ENCODE measurements around the gene MRTFA.
A peak's percentile ranks its signal among the peaks of the same experiment; 100 is the strongest.
"Not testable (repeated sequence)": the region's sequence is repeated elsewhere in the genome, so short reads cannot be mapped to it uniquely, and the experiment has no call there.

The MRTFA gene

DNA sequence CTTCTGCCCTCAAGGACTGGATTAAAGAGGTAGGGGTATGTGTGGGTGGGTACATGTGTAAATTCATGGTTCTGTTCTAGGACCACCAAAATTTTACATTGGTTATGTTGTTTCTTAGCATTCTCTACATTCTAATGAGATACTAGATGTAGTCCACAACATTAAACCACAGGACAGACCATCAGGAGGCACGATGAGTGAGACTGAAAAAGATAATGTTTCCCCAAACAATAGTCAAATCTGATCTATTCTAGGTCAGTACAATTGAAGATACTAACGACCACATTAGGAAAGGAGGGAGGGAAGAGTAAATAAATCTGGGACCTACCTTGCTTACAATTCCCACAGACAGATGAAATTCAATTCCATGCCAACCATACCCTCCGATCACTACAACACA, 42.2 kb downstream of the MRTFA start:
- DNase-seq: no peak

- no peak for DNase-seq
These were observed 42.9 kb downstream of the MRTFA start for GRCh38 chr22:40593460-40594273.

GRCh38 chr22:40592352-40593113, 44.0 kb downstream of the MRTFA start:
- DNase-seq: no peak

DNA sequence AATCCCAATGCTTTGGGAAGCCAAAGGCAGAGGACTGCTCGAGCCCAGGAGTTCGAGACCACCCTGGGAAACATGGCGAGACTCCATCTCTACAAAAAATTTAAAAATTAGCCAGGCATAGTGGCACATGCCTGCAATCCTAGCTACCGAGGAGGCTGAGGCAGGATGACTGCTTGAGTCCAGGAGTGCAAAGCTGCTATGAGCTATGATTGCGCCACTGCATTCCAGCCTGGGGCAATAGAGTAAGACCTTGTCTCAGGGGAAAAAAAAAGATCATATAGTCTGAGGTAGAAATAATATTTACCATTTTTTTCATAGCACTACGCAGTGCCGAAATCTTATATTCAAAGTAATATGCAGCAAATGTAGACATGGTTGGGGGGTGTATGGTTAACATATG, 47.8 kb downstream of the MRTFA start:
- DNase-seq: peak; percentile 58

DNA sequence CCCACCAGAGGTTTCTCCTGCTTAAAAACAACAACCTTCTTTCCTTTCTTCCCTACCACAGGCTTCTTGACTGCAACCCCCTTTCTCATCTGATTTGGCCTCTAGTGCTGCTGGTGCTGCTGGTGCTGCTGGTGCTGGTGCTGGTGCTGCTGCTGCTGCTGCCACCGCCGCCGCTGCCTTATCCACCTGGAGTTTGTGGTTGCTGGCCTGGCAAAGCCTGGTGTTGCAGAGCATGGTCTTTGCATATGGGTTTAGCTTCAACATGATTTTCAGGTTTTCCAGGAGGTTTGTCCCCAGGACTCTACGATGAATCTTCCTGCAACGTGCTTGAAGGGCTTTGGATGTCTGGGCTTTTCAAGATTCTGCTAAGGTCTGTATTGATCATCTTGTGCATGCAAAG, 49.7 kb downstream of the MRTFA start:
- no peak for DNase-seq

DNA sequence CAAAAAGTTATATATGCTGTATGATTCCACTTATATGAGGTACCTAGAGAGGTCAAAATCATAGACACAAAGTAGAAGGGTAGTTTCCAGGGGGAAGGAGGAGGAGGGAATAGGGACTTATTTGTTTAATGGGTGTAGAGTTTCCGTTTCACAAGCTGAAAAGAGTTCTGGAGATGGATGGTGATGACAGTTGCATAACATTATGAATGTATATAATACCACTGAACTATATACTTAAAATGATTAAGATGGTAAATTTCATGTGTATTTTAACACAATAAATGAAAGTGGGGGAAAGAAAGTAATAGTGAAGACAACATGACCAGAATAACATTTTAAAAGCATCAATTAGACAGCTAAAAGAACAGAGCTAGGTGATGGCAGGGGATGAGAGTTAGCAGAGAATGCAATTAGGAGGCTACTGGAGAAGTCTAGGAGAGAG, 51.2 kb downstream of the MRTFA start:
- no peak for DNase-seq

DNA sequence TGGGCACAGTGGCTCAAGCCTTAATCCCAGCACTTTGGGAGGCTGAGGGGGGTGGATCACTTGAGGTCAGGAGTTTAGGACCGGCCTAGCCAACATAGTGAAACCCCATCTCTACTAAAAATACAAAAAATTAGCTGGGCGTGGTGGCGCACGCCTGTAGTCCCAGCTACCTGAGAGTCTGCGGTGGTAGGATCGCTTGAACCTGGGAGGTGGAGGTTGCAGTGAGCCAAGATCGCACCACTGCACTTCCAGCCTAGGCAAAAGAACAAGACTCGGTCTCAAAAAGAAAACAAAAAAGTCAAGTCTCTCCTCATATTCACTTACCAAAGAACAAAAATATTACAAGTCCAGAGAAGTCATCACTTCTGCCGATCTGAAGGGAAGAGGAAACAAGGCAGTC, 51.8 kb downstream of the MRTFA start:
- not testable (repeated sequence) for DNase-seq

DNA sequence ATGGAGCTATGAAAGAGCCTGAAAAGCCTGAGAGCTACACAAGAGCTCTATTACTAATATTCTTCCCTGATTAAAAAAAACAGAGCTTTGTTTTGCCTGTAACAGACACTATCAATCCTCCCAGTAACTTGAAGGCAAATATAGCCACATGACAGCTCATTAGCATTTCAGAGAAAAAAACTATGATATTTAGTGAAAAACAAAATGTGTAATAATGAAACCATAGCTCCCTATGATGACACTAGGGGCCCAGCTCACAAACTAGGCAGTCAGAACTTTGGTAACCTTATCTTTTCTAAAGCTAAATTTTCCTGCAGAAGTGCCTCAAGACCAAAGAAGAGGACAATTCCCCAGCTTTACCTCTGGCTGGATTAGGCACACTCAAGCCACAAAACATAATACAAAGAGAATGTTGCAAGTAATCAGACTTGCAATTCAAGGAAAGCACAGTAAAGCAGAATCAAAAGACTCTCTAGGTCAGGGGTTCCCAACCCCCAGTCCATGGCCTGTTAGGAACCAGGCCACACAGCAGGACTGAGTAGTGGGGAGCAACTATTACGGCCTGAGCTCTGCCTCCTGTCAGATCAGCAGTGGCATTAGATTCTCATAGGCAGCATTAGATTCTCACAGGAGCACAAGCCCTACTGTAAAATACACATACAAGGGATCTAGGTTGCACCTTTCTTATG, 53.3 kb downstream of the MRTFA start:
- no peak for DNase-seq

DNA sequence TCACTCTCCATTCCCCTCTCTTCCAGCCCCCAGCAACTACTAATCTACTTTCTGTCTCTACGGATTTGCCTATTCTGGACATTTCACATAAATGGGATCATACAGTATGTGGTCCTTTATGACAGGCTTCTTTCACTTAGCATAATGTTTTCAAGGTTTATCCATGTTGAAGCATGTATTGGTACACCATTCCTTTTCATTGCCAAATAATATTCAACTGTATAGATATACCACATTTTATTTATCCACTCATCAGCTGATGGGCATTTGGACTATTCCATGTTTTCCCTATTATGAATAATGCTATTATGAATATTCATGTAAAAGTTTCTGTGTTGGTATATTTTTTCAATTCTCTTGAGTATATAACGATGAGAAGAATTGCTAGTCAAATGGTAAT, 54.5 kb downstream of the MRTFA start:
- DNase-seq: no peak

DNA sequence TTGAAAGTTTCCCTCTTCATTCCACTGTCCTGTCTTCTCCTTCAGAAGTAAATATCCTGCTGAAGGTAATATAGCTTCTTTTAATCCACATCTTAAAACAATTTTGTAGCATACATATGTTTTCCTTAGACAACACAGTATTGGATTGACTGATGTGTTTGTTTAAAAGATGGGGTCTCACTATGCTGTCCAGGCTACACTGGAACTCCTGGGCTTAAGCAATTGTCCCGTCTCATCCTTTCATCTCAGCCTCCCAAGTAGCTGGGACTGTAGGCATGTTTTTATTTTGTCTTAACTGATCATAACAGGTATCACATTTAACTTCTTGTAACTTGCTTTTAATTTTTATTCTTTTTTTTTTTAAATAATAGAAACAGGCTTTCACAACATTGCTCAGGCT, 55.9 kb downstream of the MRTFA start:
- DNase-seq: no peak

DNA sequence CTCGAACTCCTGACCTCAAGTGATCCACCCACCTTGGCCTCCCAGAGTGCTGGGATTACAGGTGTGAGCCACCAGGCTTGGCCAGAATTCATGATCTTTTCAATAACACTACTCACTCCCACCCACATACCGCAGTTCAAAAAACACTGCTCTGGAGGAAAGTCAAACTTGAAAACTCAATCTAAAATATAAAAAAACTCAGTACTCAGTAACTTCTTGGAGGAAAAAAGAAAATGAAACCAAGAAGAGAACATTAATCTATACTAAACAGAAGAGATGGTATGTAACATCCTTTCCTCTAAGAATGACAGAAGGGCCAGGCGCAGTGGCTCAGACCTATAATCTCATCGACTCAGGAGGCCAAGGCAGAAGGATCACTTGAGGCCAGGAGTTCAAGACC, 58.3 kb downstream of the MRTFA start:
- DNase-seq: no peak

DNA sequence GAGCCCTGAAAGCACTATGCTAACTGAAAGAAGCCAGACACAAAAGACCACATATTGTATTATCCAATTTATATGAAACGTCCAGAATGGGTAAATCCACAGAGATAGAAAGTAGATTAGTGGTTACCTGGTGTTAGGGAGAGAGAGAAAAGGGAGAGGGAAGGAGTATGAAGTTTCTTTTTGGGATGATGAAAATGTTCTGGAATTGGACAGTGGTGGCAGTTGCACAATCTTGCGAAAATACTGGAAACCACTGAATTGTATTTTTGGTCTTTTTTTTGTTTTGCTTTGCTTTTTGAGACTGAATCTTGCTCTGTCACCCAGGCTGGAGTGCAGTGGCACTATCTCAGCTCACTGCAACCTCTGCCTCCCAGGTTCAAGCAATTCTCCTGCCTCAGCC, 63.5 kb downstream of the MRTFA start:
- DNase-seq: no peak

DNA sequence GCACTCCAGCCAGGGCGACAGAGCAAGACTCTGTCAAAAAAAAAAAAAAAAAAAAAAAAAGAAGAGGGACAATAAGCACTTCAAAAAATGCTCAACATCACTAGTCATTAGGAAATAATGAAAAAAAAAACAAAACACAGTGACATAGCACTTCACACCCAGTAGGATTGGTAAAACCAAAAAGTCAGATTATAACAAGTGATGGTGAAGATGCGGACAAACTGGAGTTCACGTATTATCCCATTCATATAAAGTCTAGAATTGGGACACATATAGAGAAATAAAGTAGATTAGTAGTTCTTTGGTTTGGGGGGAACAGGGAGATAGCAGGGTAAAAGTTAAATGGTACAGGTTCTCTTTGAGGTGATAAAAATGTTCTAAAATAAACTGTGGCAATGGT, 64.6 kb downstream of the MRTFA start:
- DNase-seq: no peak

GRCh38 chr22:40567626-40568328, 68.7 kb downstream of the MRTFA start:
- no peak for DNase-seq

GRCh38 chr22:40567106-40567505, 69.4 kb downstream of the MRTFA start:
- DNase-seq: peak; percentile 28

DNA sequence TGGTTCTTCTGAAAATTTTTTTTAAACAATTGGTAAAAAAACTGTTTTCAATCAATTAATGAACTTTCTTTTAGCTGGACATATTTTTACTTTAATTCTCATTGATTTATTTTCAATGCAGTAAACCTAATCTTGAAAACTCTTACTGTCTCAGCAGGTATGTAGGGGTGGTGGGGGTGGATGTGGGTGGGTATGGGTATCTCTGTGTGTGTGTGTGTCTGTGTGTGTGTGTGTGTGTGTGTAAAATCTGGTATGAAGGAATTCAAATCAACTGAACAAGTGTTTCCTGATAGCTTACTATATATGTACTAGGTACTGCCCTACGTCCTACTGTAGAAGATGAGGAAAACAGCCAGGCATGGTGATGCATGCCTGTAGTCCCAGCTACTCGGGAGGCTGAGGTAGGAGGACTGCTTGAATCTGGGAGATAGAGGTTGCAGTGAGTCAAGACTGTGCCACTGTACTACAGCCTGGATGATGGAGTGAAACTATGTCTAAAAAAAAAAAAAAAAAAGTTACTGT, 75.5 kb downstream of the MRTFA start:
- DNase-seq: no peak

GRCh38 chr22:40560551-40560950, 76.0 kb downstream of the MRTFA start:
- peak; percentile 27 for DNase-seq

DNA sequence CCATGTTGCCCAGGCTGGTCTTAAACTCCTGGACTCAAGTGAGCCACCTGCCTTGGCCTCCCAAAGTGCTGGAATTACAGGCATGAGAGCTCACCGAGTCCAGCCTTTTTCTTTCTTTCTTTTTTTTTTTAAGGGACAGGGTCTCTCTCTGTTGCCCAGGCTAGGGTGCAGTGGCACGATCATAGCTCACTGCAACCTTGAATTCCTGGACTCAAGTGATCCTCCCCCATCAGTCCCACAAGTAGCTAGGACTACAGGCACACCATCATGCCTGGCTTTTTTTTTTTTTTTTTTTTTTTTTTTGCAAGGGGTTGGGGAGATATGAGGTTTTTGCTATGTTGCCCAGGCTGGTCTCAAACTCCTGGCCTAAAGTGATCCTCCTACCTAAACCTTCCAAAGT, 78.5 kb downstream of the MRTFA start:
- DNase-seq: no peak

GRCh38 chr22:40556641-40557040, 79.9 kb downstream of the MRTFA start:
- no peak for DNase-seq

GRCh38 chr22:40554023-40554422, 82.5 kb downstream of the MRTFA start:
- DNase-seq: not testable (repeated sequence)

- DNase-seq: no peak
These were observed 83.4 kb downstream of the MRTFA start for GRCh38 chr22:40553014-40553554.

DNA sequence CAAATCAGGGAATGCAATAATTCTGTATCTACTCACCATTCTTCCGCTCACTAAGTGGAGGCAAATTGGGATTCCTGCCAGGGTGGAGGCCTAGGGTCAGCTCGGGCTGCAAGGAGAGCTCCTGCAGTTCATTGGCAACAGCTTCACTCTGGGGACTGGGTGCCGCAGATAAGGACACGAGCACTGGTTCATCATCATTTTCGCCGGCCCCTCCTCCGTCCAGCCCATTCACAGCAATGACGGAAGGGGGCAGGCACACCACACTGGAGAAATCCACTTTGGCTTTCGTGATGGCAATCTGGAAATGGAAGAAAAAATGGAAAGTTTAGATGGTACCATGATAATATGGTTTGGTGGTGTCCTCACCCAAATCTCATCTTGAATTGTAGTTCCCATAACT, 84.4 kb downstream of the MRTFA start:
- no peak for DNase-seq

DNA sequence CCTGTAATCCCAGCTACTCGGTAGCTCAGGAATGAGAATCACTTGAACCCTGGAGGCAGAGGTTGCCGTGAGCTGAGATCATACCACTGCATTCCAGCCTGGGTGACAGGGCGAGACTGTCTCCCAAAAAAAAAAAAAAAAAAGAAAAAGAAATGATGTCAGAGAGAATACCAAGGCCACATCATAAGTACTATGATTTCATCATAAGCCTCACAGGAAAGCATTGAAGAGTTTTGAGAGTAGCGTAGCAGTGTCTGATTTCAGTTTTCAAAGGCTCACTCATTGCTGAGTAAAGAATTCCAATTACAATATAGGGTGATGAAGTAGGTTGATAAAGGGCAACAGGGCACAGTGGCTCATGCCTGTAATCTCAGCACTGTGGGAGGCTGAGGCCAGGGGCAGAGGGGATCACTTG, 88.8 kb downstream of the MRTFA start:
- peak; percentile 22 for DNase-seq
